SK-N-SH treated with all-trans-retinoic acid at 6 μM for 48 hours (cell line): ENCODE measurements around the gene AKR1A1.

Experiments used
- ATAC-seq: fragments of 200-7000 bp; cut with Tn5 transposase; 3 replicates; pipeline ENCODE4 v1.9.1; 2020; ENCODE audit warnings: mild to moderate bottlenecking, moderate library complexity
- BACH2 ChIP-seq: fragments of 250-450 bp; sonication (Bioruptor Pico); IDR thresholded peaks from 2 replicates; pipeline ENCODE4 v1.9.0; 2021; ENCODE audit warnings: mild to moderate bottlenecking, borderline replicate concordance
- CSDC2 ChIP-seq: fragments of 250-450 bp; sonication (Bioruptor Pico); IDR thresholded peaks from 2 replicates; pipeline ENCODE4 v1.5.0; 2020; ENCODE audit warnings: mild to moderate bottlenecking, moderate library complexity
- CSRNP3 ChIP-seq: fragments of 250-450 bp; sonication (Bioruptor Pico); IDR thresholded peaks from 2 replicates; pipeline ENCODE4 v1.5.1; 2021; ENCODE audit warnings: mild to moderate bottlenecking, moderate library complexity
- ESRRG ChIP-seq: fragments of 250-450 bp; sonication (Bioruptor Pico); IDR thresholded peaks from 2 replicates; pipeline ENCODE4 v1.6.1; 2021; ENCODE audit warnings: mild to moderate bottlenecking
- ISL1 ChIP-seq: fragments of 250-450 bp; sonication (Bioruptor Pico); IDR thresholded peaks from 2 replicates; pipeline ENCODE4 v2.1.2; 2022; ENCODE audit warnings: mild to moderate bottlenecking, moderate library complexity
- OSR1 ChIP-seq: fragments of 250-450 bp; sonication (Bioruptor Pico); IDR thresholded peaks from 2 replicates; pipeline ENCODE4 v1.8.0; 2022; ENCODE audit warnings: moderate library complexity, mild to moderate bottlenecking, inconsistent platforms
- PPARA ChIP-seq: fragments of 250-450 bp; sonication (Bioruptor Pico); IDR thresholded peaks from 2 replicates; pipeline ENCODE4 v1.5.0; 2020; ENCODE audit warnings: mild to moderate bottlenecking, borderline replicate concordance
- TOX ChIP-seq: fragments of 250-450 bp; sonication (Bioruptor Pico); IDR thresholded peaks from 2 replicates; pipeline ENCODE4 v1.8.0; 2021; ENCODE audit warnings: mild to moderate bottlenecking, moderate library complexity, borderline replicate concordance
- TSHZ2 ChIP-seq: fragments of 250-450 bp; sonication (Bioruptor Pico); IDR thresholded peaks from 2 replicates; pipeline ENCODE4 v1.5.0; 2020; ENCODE audit warnings: mild to moderate bottlenecking, moderate library complexity
- ZNF8 ChIP-seq: fragments of 450-650 bp; formaldehyde crosslinking; IDR thresholded peaks from 2 replicates; pipeline ENCODE4 v1.5.0; 2020; ENCODE audit warnings: mild to moderate bottlenecking, moderate library complexity
- TF ChIP-seq, protein P1 (sequence below): fragments of 250-450 bp; sonication (Bioruptor Pico); IDR thresholded peaks from 2 replicates; pipeline ENCODE4 v1.8.0; 2021; ENCODE audit warnings: low read depth, mild to moderate bottlenecking, moderate library complexity, borderline replicate concordance
- TF ChIP-seq, protein P2 (sequence below): fragments of 250-450 bp; sonication (Bioruptor Pico); IDR thresholded peaks from 2 replicates; pipeline ENCODE4 v1.8.0; 2020; ENCODE audit warnings: mild to moderate bottlenecking, moderate library complexity, borderline replicate concordance

Gene AKR1A1

DNA sequence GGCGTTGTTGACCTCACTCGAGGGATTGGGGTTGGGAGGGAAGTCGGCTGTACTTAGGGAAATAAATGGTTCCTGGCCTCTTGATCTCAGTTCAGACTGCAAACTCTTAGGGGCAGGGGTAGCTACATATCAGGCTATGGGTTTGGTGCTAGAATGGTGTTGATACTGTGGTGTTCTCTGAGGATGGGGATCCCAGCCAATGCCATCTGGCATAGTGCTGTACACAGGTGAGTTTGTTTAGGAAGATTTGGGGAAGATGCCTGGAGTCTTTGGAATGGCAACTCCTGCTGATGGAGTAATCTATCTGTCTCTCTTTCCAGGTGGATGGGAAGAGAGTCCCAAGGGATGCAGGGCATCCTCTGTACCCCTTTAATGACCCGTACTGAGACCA, 18.9 kb downstream of the AKR1A1 start (continued):
- no peak for TF ChIP-seq CSDC2 (CRISPR knock-in tag)
- TF ChIP-seq ISL1 (CRISPR knock-in tag), result no peak
- TF ChIP-seq, protein P1, sequence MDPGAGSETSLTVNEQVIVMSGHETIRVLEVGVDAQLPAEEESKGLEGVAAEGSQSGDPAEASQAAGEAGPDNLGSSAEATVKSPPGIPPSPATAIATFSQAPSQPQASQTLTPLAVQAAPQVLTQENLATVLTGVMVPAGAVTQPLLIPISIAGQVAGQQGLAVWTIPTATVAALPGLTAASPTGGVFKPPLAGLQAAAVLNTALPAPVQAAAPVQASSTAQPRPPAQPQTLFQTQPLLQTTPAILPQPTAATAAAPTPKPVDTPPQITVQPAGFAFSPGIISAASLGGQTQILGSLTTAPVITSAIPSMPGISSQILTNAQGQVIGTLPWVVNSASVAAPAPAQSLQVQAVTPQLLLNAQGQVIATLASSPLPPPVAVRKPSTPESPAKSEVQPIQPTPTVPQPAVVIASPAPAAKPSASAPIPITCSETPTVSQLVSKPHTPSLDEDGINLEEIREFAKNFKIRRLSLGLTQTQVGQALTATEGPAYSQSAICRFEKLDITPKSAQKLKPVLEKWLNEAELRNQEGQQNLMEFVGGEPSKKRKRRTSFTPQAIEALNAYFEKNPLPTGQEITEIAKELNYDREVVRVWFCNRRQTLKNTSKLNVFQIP (CRISPR knock-in tag), result no peak
- TF ChIP-seq CSRNP3 (CRISPR knock-in tag), result no peak
- no peak for TF ChIP-seq OSR1 (CRISPR knock-in tag)

- peak; percentile 96 for ATAC-seq
- TF ChIP-seq, protein P1 (CRISPR knock-in tag), result no peak
- no peak for TF ChIP-seq BACH2
- TF ChIP-seq ESRRG (CRISPR knock-in tag), result no peak
- no peak for TF ChIP-seq CSRNP3 (CRISPR knock-in tag)
- TF ChIP-seq, protein P2, sequence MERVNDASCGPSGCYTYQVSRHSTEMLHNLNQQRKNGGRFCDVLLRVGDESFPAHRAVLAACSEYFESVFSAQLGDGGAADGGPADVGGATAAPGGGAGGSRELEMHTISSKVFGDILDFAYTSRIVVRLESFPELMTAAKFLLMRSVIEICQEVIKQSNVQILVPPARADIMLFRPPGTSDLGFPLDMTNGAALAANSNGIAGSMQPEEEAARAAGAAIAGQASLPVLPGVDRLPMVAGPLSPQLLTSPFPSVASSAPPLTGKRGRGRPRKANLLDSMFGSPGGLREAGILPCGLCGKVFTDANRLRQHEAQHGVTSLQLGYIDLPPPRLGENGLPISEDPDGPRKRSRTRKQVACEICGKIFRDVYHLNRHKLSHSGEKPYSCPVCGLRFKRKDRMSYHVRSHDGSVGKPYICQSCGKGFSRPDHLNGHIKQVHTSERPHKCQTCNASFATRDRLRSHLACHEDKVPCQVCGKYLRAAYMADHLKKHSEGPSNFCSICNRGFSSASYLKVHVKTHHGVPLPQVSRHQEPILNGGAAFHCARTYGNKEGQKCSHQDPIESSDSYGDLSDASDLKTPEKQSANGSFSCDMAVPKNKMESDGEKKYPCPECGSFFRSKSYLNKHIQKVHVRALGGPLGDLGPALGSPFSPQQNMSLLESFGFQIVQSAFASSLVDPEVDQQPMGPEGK, result no peak
- TF ChIP-seq ZNF8, result no peak
- TF ChIP-seq, all 23 proteins: peak for 0
These were observed 19.4 kb downstream of the AKR1A1 start for GRCh38 chr1:45569962-45570581.

- ATAC-seq, result no peak
- TF ChIP-seq PPARA (CRISPR knock-in tag) (no peak), TOX (CRISPR knock-in tag) (no peak), TSHZ2 (CRISPR knock-in tag) (no peak), CSDC2 (CRISPR knock-in tag) (no peak)
- TF ChIP-seq, protein P2, result no peak
These were observed 20.0 kb downstream of the AKR1A1 start for GRCh38 chr1:45570631-45571030.
